ENCODE measurements around the gene VWA5B1.
A peak's percentile ranks its signal among the peaks of the same experiment; 100 is the strongest.

The VWA5B1 gene

GRCh38 chr1:20359451-20360330, 69.0 kb downstream of the VWA5B1 start:
- DNase-seq = no peak
- intact Hi-C loops (cut with DNase I) = loop anchor here (5.0 to 10.0 kb wide), 2 partner anchors 133 to 145 kb away; no protein-coding TSS in a partner anchor

- DNase-seq = no peak
- intact Hi-C loops (cut with DNase I) = loop anchor here (5.0 to 10.0 kb wide), 2 partner anchors 131 to 147 kb away; no protein-coding TSS in a partner anchor
These were observed 70.7 kb downstream of the VWA5B1 start for GRCh38 chr1:20361401-20361800.

GRCh38 chr1:20361805-20362381, 71.2 kb downstream of the VWA5B1 start:
- DNase-seq = peak in 41 of 42 donors; percentile 65 to 94 (median 82)

GRCh38 chr1:20362856-20363255, 72.2 kb downstream of the VWA5B1 start:
- intact Hi-C loops (cut with DNase I) = loop anchor here (5.0 to 10.0 kb wide), 2 partner anchors 129 to 148 kb away; no protein-coding TSS in a partner anchor
- no peak for DNase-seq

More at GRCh38 chr1:20361805-20362381, 71.2 kb downstream of the VWA5B1 start:
- intact Hi-C loops (cut with DNase I) = loop anchor here (5.0 to 10.0 kb wide), 2 partner anchors 130 to 147 kb away; no protein-coding TSS in a partner anchor

- DNase-seq = no peak
- intact Hi-C loops (cut with DNase I) = loop anchor here (10.0 kb wide), 1 partner anchor 151 kb away; no protein-coding TSS in a partner anchor
These were observed 74.9 kb downstream of the VWA5B1 start for GRCh38 chr1:20365421-20366055.

GRCh38 chr1:20366056-20366462, 75.4 kb downstream of the VWA5B1 start:
- intact Hi-C loops (cut with DNase I) = loop anchor here (10.0 kb wide), 1 partner anchor 151 kb away; no protein-coding TSS in a partner anchor

GRCh38 chr1:20366463-20367115, 75.9 kb downstream of the VWA5B1 start:
- intact Hi-C loops (cut with DNase I) = loop anchor here (10.0 kb wide), 1 partner anchor 152 kb away; no protein-coding TSS in a partner anchor
- DNase-seq = peak in 25 of 42 donors; percentile 28 to 71 (median 47)

More at GRCh38 chr1:20366056-20366462, 75.4 kb downstream of the VWA5B1 start:
- peak in 9 of 42 donors; percentile 18 to 47 (median 28) for DNase-seq

GRCh38 chr1:20367116-20367585, 76.5 kb downstream of the VWA5B1 start:
- DNase-seq = peak; percentile 21 to 85 (median 68)
- intact Hi-C loops (cut with DNase I) = loop anchor here (10.0 kb wide), 1 partner anchor 152 kb away; no protein-coding TSS in a partner anchor

GRCh38 chr1:20367626-20368025, 77.0 kb downstream of the VWA5B1 start:
- intact Hi-C loops (cut with DNase I) = loop anchor here (10.0 kb wide), 1 partner anchor 153 kb away; no protein-coding TSS in a partner anchor
- no peak for DNase-seq

GRCh38 chr1:20368866-20369470, 78.3 kb downstream of the VWA5B1 start:
- intact Hi-C loops (cut with DNase I) = loop anchor here (10.0 kb wide), 1 partner anchor 154 kb away; no protein-coding TSS in a partner anchor

GRCh38 chr1:20370698-20371097, 80.0 kb downstream of the VWA5B1 start:
- DNase-seq = no peak
- intact Hi-C loops (cut with DNase I) = no loop called here

More at GRCh38 chr1:20368866-20369470, 78.3 kb downstream of the VWA5B1 start:
- no peak for DNase-seq

- DNase-seq = no peak
- intact Hi-C loops (cut with DNase I) = no loop called here
These were observed 80.7 kb downstream of the VWA5B1 start for GRCh38 chr1:20371411-20371810.

- no peak for DNase-seq
- intact Hi-C loops (cut with DNase I) = no loop called here
These were observed 81.2 kb downstream of the VWA5B1 start for GRCh38 chr1:20371883-20372282.

GRCh38 chr1:20372676-20373075, 82.0 kb downstream of the VWA5B1 start:
- intact Hi-C loops (cut with DNase I) = no loop called here
- no peak for DNase-seq

- intact Hi-C loops (cut with DNase I) = no loop called here
- peak in 2 of 42 donors; percentile 22 to 29 for DNase-seq
These were observed 82.6 kb downstream of the VWA5B1 start for GRCh38 chr1:20373286-20373685.

- intact Hi-C loops (cut with DNase I) = no loop called here
- peak in 16 of 42 donors; percentile 32 to 79 (median 54) for DNase-seq
These were observed 83.1 kb downstream of the VWA5B1 start for GRCh38 chr1:20373764-20374163.

- intact Hi-C loops (cut with DNase I) = loop anchor here (5.0 kb wide), 1 partner anchor 117 kb away; no protein-coding TSS in a partner anchor
- DNase-seq = peak in 20 of 42 donors; percentile 23 to 67 (median 47)
These were observed 84.9 kb downstream of the VWA5B1 start for GRCh38 chr1:20375563-20375962.

- intact Hi-C loops (cut with DNase I) = loop anchor here (5.0 kb wide), 1 partner anchor 116 kb away; no protein-coding TSS in a partner anchor
- DNase-seq = no peak
These were observed 85.5 kb downstream of the VWA5B1 start for GRCh38 chr1:20376171-20376570.
